DOHH2 (cell line): ENCODE measurements around the gene RABIF.

Experiments used
- EZH2phosphoT487 ChIP-seq: fragments of 200-600 bp; sonication (generic); IDR thresholded peaks from 2 replicates; pipeline ENCODE4 v1.6.1; 2017; ENCODE audit warnings: borderline replicate concordance, mild to moderate bottlenecking, antibody characterized with exemption, low read length, moderate library complexity, mixed read lengths
- TF ChIP-seq, protein P1 (sequence below): fragments of 200-600 bp; sonication (generic); IDR thresholded peaks from one replicate; pipeline ENCODE4 v1.5.1; 2014; ENCODE audit warnings: antibody characterized with exemption, mild to moderate bottlenecking, low read depth, low read length; ENCODE audit not compliant: poor library complexity, severe bottlenecking

DNA sequence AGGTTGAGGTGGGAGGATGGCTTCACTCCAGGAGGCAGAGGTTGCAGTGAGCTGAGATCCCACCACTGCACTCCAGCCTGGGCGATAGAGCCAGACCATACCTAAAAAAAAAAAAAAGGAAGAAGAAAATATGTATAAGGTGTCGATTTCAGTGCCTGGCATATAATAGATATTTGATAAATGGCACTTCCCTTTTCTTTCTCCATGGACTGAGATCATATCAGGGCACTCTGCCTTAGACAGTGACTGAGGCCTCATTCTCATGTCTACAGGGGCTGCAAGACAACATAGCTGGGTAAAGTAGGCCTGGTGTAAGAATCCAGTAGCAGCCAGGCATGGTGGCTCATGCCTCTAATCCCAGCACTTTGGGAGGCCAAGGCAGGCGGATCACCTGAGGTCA lies 57.0 kb downstream of the RABIF start:
- TF ChIP-seq, protein P1, sequence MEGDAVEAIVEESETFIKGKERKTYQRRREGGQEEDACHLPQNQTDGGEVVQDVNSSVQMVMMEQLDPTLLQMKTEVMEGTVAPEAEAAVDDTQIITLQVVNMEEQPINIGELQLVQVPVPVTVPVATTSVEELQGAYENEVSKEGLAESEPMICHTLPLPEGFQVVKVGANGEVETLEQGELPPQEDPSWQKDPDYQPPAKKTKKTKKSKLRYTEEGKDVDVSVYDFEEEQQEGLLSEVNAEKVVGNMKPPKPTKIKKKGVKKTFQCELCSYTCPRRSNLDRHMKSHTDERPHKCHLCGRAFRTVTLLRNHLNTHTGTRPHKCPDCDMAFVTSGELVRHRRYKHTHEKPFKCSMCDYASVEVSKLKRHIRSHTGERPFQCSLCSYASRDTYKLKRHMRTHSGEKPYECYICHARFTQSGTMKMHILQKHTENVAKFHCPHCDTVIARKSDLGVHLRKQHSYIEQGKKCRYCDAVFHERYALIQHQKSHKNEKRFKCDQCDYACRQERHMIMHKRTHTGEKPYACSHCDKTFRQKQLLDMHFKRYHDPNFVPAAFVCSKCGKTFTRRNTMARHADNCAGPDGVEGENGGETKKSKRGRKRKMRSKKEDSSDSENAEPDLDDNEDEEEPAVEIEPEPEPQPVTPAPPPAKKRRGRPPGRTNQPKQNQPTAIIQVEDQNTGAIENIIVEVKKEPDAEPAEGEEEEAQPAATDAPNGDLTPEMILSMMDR: no peak
- TF ChIP-seq EZH2phosphoT487: no peak
